GM18861 (cell line): Measurements from ENCODE around the gene OR51T1.
"Not testable (repeated sequence)": the region's sequence is repeated elsewhere in the genome, so short reads cannot be mapped to it uniquely, and the experiment has no call there.

ENCODE experiments used
- ATAC-seq: cut with Tn5 transposase; IDR thresholded peaks from one replicate; pipeline ENCODE4 v1.9.1; 2021; ENCODE audit not compliant: unreplicated experiment

OR51T1 gene

GRCh38 chr11:4881860-4882500, at the start of gene OR51T1:
Gene OR51T1 (plus strand): TSS chr11:4881900. CDS start chr11:4881900, 0 bp downstream.
- ATAC-seq: no peak

GRCh38 chr11:4839851-4840549, 41.7 kb upstream of the OR51T1 start:
- ATAC-seq: no peak

GRCh38 chr11:4848908-4849532, 32.7 kb upstream of the OR51T1 start, which contains the start of gene OR51S1:
Gene OR51S1 (minus strand): TSS chr11:4849208. CDS start chr11:4849208, 0 bp downstream.
- ATAC-seq: no peak

- ATAC-seq: no peak
Observed at GRCh38 chr11:4851033-4851432, 30.7 kb upstream of the OR51T1 start.

DNA sequence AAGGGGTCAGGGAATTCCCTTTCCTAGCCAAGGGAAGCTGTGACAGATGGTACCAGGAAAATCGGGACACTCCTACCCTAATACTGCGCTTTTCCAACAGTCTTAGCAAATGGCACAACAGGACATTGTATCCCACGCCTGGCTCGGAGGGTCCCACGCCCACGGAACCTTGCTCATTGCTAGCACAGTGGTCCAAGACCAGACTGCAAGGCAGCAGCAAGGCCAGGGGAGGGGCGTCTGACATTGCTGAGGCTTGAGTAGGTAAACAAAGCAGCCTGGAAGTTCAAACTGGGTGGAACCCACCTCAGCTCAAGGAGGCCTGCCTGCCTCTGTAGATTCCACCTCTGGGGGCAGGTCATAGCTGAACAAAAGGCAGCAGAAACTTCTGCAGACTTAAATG, 27.4 kb upstream of the OR51T1 start:
- not testable (repeated sequence) for ATAC-seq

DNA sequence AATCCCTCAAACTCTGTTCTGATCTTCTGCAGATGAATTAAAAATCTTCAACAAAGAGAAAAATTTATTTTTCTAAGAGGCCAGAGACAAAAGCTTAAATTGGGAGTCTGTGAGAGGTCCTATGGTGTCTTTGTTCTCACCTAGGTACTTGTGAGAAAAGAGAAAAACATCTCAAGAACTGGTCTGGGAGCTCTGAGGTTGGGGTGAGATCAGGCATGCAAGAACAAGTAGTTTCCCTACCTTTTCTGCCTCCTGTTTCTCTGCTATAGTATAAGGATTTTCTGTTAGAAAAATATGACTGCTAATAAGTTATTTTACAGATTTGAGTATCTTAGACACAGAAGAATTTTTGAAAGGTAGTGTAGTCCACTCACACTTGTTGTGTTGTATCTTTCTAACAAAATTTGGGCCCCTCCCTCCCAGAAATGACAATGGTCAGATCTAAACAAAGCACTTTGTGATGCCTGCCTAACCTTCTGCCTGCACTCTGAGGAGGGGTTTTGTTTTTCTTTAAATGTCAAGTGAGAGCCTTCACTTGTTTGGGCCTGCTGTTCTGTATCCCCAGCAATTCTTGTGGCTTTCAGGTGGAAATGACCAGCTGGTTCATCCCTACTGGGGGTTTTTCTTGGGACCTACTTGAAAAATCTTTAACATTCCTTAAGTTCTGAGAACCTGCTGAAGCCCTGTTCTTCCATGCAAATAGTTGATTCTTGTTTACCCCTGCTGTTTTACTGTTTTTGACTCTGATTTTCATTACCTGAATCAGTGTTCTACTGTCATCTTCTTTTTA, 19.1 kb upstream of the OR51T1 start:
- ATAC-seq: no peak

- ATAC-seq: no peak
Observed at GRCh38 chr11:4863876-4864275, 17.8 kb upstream of the OR51T1 start.

GRCh38 chr11:4865855-4866254, 15.8 kb upstream of the OR51T1 start:
- ATAC-seq: no peak

DNA sequence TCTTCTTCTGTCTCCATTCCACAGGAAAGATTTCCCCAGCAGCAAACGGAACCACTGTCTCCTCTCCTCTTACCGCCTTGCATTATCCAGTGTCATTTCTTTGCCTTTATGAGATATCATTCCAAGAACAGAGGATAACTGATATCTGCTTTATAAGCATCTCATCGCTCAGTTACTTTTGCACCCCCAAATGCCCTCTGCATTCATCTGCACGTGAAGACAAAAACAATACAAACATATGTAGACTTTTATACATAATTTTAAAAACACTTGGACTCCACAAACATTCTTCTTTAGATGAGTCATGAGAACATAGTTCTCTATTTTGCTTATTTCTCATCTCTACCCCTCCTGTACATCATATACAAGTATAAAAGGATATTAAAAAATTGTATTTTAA, 512 bp upstream of the OR51T1 start:
- ATAC-seq: no peak

DNA sequence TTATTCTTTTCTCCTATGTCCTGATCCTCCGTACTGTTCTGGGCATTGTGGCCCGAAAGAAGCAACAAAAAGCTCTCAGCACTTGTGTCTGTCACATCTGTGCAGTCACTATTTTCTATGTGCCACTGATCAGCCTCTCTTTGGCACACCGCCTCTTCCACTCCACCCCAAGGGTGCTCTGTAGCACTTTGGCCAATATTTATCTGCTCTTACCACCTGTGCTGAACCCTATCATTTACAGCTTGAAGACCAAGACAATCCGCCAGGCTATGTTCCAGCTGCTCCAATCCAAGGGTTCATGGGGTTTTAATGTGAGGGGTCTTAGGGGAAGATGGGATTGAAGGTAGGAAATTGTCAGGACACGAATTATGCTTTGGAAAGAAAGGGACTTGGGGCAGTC, 843 bp downstream of the OR51T1 start:
- ATAC-seq: no peak

- ATAC-seq: no peak
Observed at GRCh38 chr11:4884361-4884760, 2.7 kb downstream of the OR51T1 start.

DNA sequence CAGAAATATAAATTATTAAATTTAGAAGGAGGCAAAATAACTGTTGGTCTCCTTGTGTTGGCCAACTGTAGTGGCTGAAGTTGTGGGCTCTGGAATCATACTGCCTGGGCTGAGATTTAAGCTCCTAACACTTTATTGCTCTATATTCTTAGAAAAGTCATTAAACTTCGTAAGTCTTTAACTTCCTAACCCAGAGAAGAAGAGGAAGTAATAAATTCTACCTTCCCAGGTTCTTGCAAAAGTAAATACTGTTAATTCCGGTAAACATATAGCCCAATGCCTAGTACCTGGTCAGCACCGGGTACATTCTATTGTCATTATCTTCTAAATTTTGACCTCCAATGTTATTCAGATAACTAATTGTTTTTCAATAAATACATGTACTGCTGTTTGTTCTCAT, 4.5 kb downstream of the OR51T1 start:
- no peak for ATAC-seq

DNA sequence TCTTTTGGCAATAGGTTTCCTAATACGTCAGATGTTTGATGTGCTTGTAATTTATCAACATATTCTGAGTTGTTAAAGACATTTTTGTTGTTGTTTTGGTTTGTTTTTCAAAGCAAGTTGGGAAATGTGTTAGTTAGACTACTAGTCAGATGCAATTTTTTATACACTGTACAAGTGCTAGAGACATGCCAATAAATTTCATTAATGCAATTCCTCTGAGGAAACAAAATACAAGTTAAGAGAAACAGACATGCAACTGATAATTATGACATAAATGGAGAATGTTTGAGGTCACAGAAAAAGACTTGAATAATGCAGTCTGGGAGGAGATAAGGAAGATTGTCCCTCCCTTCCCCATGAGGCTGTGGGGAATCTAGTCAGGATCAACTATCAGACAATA, 5.9 kb downstream of the OR51T1 start:
- ATAC-seq: no peak

DNA sequence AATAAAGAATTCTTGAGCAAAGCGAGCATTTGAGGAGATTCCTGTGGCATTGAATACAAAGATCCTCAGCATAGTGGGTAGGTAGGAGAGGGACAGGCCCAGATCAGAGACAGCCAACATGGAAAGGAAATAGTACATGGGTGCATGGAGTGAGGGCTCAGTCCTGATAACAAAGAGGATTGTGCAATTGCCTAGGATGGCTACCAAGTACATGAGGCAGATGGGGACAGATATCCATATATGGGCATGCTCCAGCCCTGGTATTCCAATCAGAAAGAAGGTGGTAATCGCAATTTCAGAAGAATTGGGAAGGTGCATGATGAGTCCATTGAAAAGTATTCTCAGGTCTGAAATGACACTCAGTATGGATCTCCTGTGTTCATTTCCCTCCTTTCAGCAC, 8.6 kb downstream of the OR51T1 start:
- no peak for ATAC-seq

DNA sequence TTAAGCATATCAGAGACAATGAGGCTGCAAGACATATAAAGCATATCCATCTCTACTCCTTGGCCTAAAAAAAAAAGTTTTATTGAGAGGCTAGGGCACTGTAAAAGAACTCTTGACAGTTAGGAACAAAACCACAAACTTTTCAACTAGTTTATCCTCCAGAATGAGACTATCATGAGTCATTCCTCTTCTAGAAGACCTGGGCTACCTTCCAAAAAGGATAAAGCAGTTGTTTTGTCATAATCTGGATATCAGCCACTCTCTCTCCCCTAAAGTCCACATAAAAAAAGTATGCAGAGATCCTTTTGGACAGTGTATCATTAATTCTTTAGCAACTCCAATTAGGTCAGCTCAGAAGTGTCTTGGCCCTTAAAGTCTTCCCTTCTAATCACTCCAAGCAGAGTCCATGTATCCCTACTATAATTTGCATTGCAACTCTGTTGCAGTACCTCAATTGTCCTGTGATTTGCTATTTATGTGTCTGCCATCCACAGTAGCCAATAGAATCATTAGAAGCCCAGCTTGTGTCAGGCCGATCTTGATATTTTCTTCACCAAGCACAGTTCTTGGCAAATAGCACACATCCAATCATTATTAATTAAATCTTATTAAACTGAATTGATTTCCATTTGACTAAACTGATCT, 10.4 kb downstream of the OR51T1 start:
- ATAC-seq: no peak

DNA sequence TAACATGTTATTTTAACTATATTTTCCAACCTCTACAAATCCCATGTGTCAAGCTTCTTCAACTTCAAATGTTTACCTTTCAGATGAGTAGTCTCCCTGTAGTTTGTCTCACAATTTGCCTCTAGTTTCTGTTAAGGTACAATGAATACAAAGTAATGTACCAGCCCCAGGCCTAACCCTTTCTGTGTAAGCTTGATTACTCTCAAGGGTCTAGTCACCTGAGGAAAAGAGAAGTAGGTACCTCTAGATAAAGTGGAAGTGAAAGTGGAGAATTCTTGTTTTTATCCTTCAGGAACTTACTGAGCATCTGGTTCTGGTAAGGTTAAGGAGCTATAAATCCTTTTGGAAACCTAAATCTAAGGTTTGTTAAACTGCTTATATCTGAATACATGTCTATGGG, 21.8 kb downstream of the OR51T1 start, which contains the start of gene OR51A7:
Gene OR51A7, plus strand, starts transcription at position 300 of the 400 bp plus-strand sequence. CDS start 3,587 bp downstream, outside the sequence.
- no peak for ATAC-seq

GRCh38 chr11:4916581-4916980, 34.9 kb downstream of the OR51T1 start:
- no peak for ATAC-seq

DNA sequence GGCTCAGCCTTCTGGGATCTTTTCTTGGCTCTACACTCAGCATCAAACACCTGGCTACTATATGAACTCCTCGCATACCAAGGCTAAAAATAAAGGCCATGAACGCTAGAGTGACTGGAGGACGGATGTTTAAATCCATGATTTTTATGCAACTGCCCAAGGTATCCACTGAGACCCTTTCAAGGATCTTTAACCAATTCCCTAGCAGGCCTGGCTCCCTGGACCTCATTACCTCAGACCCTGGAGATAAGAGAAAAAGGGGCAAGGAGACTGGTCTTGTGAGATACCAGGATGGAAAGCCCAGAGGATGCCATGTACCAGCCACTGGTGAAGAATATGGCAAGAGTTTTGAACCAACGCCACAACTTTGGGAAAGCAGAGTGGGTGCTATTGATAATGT, 37.5 kb downstream of the OR51T1 start, which contains the start of gene OR51G2:
Gene OR51G2, minus strand, starts transcription at position 101 of the 400 bp plus-strand sequence. CDS start 3,687 bp downstream, outside the sequence.
- no peak for ATAC-seq

GRCh38 chr11:4921796-4922195, 40.1 kb downstream of the OR51T1 start:
- ATAC-seq: no peak

DNA sequence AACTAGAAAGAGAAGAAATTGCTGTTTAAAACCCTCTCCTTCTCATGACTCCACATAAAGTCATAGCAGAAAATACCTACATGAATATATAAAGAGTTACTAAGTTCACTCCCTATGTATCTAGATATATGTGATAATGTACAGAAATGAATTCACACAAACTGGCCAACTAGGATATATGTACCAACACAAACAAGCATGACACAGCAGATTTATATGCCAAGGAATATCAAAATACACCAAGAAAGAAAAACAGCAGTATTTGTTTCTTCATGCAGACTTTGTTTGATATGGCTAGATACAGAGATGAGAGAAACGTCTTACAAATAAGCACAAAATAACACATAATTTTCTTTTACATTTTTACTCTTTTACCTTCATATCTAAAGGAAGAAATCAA, 40.6 kb downstream of the OR51T1 start:
- ATAC-seq: no peak

DNA sequence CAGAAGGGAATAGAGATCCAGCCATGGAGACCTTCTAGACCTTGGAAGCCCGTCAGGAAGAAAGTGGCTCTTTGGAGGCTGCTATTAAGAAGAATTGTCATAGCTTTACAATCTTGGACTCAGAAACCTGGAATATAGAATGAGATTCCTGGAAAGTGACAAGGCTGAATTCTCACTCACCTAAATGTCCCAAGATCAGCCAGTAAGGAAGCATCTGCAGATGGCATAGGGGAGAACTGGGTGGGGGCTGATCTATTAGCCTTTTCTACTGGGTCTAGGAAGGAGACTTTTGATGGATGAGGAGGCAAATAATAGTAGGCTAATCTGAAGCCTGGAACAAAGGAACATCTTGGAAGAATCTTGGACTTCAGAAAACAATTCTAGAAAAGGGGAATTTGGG, 42.5 kb downstream of the OR51T1 start, which contains the start of gene OR51G1:
Gene OR51G1, minus strand, starts transcription at position 101 of the 400 bp plus-strand sequence. Its CDS starts 0 bp downstream, at position 101.
- ATAC-seq: no peak
